ENCODE data around the gene SHISA3.

The SHISA3 gene

DNA sequence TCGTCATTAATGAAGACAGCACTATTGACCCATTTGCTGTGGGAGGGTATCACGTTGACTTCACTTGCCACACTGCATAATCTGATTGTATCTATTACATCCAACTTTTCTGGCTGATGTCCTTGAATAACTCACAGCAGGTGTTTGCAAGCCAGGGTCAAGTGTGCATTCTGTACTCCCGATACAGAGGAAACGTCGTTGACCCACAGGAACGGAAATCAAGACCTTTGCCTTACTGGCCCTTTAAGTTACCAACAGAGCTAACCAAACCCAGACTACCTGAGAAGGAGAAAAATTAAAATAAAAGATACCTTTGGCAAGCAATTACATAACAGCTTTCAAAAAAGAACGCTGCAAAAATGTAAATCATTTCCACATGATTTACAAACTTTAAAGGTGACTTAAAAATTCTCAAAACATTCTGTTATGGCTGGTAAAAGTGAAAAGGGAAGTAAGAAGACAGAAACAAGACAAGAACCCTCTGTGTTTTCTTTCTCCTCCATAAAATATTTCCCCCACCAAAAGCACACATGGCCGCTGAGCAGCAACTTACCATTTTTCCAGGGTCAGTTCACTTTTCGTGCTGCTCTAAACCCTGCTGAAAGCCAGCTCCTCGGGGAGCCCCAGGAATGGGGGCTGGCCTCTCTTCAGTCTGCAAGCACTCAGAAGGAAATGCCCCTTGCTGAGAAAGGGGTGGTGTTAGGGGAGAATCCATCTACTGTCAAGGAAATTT lies 6.5 kb upstream of the SHISA3 start:
- in situ Hi-C loops (cut with MboI; ENCODE audit: low pct_unique_long_range_greater_than_20kb, low sequenced_read_pairs, unreplicated experiment) = no loop called here
- TF ChIP-seq, protein P1, sequence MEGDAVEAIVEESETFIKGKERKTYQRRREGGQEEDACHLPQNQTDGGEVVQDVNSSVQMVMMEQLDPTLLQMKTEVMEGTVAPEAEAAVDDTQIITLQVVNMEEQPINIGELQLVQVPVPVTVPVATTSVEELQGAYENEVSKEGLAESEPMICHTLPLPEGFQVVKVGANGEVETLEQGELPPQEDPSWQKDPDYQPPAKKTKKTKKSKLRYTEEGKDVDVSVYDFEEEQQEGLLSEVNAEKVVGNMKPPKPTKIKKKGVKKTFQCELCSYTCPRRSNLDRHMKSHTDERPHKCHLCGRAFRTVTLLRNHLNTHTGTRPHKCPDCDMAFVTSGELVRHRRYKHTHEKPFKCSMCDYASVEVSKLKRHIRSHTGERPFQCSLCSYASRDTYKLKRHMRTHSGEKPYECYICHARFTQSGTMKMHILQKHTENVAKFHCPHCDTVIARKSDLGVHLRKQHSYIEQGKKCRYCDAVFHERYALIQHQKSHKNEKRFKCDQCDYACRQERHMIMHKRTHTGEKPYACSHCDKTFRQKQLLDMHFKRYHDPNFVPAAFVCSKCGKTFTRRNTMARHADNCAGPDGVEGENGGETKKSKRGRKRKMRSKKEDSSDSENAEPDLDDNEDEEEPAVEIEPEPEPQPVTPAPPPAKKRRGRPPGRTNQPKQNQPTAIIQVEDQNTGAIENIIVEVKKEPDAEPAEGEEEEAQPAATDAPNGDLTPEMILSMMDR (IDR thresholded peaks at IDR 0.05; ENCODE audit: extremely low read depth, insufficient read depth, missing control alignments) = no peak
- DNase-seq (ENCODE audit: low spot score) = no peak

- in situ Hi-C loops (cut with MboI; ENCODE audit: low pct_unique_long_range_greater_than_20kb, low sequenced_read_pairs, unreplicated experiment) = no loop called here
- TF ChIP-seq, protein P1 (IDR thresholded peaks at IDR 0.05; ENCODE audit: extremely low read depth, insufficient read depth, missing control alignments) = no peak
- no peak for DNase-seq (ENCODE audit: low spot score)
These were observed 6.0 kb upstream of the SHISA3 start for GRCh38 chr4:42391355-42391664.

- TF ChIP-seq, protein P1 (IDR thresholded peaks at IDR 0.05; ENCODE audit: extremely low read depth, insufficient read depth, missing control alignments) = no peak
- no peak for DNase-seq (ENCODE audit: low spot score)
- in situ Hi-C loops (cut with MboI; ENCODE audit: low pct_unique_long_range_greater_than_20kb, low sequenced_read_pairs, unreplicated experiment) = no loop called here
These were observed 5.3 kb upstream of the SHISA3 start for GRCh38 chr4:42391981-42392380.

DNA sequence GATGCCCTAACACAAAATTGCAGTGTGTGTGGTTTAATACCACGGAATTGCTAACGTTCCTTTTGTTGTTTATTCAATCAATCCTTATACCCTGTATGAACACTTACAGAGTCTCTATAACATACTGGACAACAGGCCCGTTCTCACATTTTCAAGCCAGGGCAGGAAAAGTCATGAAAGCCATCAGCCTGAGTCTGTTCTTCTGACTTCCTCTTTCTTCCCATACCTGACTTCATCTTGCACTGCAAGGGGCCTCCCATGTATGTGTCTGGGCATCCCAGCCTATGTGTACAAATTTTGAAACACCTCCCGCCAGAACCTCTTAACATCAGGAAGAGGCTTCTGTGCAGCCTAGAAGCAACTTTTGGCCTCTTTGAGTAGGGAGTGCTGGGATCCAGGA lies 4.9 kb upstream of the SHISA3 start:
- DNase-seq (ENCODE audit: low spot score) = no peak

GRCh38 chr4:42395595-42395994 lies 1.7 kb upstream of the SHISA3 start:
- in situ Hi-C loops (cut with MboI; ENCODE audit: low pct_unique_long_range_greater_than_20kb, low sequenced_read_pairs, unreplicated experiment) = no loop called here

More for the DNA sequence above, 4.9 kb upstream of the SHISA3 start:
- TF ChIP-seq, protein P1 (IDR thresholded peaks at IDR 0.05; ENCODE audit: extremely low read depth, insufficient read depth, missing control alignments) = no peak
- in situ Hi-C loops (cut with MboI; ENCODE audit: low pct_unique_long_range_greater_than_20kb, low sequenced_read_pairs, unreplicated experiment) = no loop called here

GRCh38 chr4:42396361-42396751 lies 932 bp upstream of the SHISA3 start:
- TF ChIP-seq, protein P1 (IDR thresholded peaks at IDR 0.05; ENCODE audit: extremely low read depth, insufficient read depth, missing control alignments) = no peak
- in situ Hi-C loops (cut with MboI; ENCODE audit: low pct_unique_long_range_greater_than_20kb, low sequenced_read_pairs, unreplicated experiment) = no loop called here
- DNase-seq (ENCODE audit: low spot score) = no peak

More at GRCh38 chr4:42395595-42395994, 1.7 kb upstream of the SHISA3 start:
- no peak for DNase-seq (ENCODE audit: low spot score)
- TF ChIP-seq, protein P1 (IDR thresholded peaks at IDR 0.05; ENCODE audit: extremely low read depth, insufficient read depth, missing control alignments) = no peak
